ENCODE results near the gene PLCB2.

The PLCB2 gene

DNA sequence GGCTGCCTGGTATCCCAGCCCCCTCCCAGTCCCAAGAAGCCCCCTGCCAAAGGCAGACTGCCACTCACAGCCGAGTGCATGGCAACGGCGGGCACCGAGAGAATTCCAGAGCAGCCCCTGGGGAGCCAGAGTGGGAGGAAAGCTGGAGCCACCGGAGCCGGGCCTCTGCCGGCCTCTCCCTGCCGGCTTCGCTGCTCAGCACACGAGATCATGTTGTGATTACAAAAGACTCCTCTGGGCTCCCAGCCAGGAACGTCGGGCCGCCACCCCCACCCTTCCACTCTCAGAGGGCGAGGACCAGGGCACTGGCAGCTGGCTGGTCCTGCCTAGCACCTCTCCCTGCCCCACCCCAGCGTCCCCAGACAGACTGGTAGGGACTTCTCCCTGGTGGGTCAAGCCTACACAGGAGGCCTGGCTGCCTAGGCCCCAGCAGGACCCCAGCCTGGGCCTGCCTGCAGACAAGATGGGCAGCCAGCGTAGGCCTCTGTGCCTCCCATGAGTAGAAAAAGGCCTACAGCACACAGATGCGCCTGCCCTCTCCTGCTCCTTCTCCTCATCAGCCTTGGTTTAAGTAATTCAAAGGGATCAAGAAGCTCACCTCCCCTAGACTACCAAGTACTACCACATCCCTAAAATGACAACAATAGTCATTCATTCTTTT is 33.1 kb upstream of the PLCB2 start, which contains the start of gene CCDC9B:
TSS of gene CCDC9B (minus strand) at position 200 of the 661 bp plus-strand sequence. CDS start at position 80, 120 bp downstream.
- DNase-seq, result no peak

DNA sequence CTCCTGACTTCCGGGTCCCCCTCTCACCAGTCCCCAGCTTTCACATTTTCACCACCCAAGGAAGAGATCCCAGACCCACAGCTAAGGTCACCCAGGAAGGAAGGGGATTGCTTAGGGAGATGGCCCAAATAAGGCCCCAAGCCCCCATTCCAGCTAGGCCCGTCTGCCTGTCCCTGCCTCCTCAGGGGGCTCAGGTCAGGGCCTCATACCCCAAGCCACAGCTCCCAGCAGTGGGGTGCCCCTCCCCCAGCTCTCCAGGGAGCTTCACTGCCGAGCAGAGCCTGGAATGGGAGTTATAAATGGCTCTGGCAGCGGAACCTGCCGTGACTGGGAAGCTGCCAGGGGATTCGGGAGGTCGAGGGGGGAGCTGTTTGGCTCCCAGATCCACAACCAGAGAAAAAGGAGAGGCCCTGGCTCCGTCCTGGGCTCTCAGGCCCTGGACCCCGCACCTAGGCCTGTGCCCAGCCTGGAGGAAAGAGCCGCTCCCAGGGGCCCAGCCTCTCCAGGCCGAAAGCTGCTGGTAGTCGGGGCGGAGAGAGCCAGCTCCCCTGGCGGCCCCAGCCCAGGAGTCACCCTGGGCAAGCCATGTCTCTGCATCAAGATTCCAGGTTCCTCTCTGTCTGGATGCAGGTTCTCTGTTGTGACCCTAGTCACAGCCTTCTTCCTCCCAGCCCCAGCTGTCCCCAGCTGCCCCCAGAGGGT is 32.5 kb upstream of the PLCB2 start:
- DNase-seq, result no peak

DNA sequence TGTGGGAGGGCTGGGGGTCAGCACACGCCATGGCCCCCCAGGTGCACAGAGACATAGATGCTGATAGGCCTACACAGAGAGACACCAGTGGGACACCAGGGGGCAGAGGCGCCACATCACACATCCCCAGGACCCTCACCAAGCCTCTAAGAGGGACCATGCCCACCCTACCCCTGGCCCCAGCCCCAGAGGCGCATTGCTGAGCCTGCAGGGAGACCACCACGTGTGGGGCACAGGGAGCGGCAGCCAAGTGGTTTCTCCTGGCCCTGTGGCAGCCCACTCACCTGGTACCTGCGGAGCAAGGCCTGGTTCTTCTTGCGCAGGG is 31.8 kb upstream of the PLCB2 start:
- DNase-seq, result no peak

DNA sequence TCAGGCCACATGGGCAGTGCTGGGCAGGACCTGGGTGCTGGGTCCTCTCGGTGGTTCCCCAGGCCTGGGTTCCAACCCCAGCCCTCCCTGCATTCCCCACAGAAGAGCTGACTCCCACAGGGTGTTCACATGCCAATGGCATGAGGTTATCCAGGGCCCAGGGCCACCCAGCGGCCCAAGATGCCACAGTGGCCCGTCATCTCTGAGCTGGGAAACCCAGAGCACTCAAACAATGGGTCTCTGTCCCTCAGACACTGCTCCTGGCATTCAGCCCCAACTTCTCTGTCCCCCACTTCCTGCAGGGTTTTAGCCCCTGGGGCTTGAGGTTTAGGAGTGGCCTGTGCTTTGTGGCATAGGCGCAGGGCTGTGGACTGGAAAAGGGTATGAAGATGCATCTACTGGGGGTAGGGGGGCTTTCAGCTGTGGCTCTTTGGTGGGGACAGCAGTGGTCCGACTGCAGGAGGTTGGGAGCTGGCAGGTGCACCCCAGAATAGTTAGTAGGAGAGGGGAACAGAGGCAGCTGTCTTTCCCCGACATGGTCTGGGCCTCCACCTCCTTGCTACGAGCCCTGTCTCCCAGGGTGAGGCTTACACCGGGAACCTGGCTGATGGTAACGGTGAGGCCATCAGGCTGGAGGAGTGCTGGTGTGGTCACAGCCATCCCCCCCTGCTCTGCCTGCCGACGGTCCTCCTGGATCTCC is 31.3 kb upstream of the PLCB2 start:
- DNase-seq, result peak; percentile 92

DNA sequence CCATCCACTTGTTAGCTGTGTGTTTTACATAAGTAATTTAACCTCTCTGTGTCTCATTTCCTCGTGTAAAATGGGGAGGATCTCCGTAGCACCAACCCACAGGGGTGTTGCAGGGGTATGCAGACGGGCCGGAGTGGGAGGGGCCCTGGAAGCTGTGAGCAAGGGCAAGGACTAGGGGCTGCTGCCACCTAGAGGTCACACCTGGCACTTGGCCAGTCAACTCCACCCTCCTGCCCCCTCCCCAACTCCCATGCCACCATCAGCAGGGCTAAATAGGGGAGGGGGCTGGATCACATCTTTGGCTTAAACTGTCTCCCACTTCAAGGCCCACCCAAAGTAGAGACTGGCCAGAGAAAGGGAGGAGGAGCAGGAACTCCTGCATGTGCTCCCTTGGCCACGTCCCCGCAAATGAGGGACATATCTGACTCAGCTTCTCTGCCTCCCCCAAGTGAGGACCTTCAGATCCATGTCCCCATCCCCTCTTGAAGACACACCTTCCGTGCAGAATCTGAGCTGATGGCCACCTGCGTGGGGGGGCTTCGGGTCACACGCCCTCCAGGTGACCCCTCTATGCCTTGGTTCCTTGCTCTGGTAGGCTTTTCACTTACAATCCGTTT is 30.4 kb upstream of the PLCB2 start:
- DNase-seq, result peak; percentile 89

DNA sequence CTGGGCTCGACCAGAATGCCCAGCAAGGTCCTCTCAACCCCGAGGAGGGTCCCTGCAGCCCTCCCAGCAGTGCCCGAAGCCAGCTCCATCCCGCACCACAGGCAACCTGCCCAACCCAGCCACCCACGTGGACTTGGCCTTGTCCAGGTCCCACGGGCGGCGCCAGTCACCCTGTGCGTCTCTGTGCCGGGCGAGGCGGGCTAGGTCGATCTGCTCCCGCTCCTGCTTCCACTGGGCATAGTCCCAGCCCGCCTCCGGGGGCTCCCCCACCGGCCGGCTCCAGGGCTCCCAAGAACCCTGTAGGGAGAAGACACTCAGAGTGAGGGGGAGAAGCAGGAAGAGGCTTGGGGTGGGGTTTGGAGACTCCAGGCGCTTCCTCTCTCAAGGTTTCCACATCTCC is 29.9 kb upstream of the PLCB2 start:
- DNase-seq, result no peak

DNA sequence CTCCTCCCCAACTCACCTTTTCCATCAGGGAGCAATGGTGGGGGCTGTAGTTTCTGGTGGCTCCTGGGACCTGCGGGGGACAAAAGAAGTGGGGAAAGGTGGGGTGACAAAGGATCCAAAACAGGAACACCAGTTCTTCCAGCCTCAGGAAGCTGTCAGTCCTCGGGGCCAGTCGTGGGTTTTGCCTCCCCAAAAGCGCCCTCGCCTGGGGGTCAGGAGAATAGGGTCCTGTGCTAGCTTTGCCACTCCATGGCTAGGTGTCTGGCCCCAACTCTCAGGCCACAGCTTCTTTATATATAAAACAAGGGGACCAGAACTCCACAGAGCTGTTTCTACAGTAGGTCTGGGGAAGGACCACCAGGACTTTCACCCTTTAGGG is 29.0 kb upstream of the PLCB2 start:
- no peak for DNase-seq

DNA sequence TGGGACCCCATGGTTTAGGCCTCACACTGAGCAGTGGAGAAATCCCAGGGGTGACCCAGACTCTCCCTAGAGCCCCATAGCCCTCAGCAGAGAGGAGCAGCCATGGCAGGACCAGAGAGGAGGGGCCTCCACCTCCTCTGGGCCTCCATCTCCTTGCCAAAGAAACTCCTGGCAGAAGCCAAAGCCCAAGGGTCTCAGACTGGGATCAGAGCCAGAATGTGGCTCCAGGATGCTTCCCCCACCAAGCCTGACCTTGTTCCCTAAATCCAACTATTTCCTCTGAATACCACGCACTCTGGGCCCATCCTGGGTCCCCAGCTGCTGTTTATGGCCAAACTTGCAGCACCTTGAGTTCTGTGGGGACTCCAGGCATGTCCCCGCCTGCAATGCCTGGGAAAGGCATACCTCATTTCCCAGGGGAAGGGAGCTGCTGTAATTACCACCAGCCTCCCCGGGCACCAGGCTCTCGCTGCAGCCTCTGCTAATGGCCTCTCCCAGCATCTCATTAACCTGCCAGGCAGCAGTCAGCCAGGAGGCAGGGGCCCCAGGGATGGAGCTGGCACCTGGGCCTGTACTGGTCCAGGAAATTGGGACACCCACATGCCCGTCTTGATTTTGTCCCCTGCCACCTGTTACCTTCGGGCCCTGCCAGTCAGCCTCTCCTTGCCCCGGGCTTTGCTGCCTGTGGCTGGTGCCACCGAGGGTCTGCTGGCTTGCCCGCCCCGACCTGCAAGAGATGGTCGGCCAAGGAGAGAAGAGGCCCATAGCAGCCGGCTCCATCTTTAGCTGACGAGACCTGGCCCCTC is 28.4 kb upstream of the PLCB2 start:
- DNase-seq, result no peak

DNA sequence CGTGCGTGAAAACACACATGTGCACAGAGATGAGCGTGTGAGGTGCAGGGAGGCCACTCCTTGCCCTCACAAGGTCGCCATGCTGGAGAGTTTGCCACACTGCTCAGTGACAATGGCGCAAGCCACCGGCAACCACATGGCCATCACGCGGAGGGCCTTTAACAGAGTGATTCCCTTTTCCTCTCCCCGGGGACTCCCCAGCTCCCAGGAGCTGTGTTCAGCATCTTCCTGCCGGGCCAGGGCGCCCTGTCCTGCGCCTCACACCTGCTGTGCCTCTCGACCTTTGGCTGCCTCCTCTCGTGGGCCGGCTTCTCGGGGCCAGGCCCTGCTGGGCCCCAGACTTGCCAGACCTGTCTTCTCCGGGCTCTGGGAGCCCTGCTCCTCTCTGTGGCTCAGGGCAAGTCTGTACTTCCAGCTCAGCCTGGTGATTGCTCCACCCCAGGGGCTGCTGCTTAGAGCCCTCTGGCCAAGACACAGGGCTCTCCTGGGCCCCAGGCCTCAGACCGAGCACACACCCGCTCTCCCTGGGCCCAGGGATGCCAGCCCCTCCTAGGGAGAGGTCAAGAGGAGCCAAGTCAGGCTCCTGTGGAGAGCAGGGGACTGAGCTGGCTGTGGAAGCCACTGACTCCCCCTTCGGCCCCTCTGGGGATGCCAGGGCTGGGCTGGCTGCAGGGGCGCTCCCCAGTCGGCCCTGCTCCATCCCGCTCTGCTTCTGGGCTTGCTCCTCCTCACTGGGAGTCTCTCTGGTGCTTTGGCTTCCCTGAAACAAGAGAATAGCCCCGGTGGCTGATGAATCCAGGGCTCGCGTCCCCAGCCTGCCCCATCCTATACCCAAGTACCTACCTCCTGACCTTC is 27.4 kb upstream of the PLCB2 start:
- peak; percentile 78 for DNase-seq

DNA sequence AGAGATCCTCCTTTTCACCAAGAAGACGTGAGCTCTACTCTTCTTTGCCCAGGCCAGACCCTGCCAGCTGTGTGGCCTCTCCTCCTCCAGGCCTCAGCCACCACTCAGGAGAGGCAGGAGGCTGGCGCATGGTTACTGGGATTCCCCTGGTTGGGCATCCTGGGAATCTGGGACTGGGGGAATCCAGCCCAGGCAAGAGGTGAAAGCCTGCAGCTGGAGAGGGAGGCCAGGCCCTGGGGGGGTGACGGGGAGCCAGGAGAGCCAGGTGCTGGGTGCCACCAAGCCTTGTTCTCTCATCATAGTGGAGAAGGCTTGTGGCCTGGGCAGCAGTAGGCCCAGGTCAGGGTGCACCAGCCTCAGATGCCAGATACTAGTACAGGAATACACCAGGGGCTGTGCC is 26.8 kb upstream of the PLCB2 start:
- no peak for DNase-seq

DNA sequence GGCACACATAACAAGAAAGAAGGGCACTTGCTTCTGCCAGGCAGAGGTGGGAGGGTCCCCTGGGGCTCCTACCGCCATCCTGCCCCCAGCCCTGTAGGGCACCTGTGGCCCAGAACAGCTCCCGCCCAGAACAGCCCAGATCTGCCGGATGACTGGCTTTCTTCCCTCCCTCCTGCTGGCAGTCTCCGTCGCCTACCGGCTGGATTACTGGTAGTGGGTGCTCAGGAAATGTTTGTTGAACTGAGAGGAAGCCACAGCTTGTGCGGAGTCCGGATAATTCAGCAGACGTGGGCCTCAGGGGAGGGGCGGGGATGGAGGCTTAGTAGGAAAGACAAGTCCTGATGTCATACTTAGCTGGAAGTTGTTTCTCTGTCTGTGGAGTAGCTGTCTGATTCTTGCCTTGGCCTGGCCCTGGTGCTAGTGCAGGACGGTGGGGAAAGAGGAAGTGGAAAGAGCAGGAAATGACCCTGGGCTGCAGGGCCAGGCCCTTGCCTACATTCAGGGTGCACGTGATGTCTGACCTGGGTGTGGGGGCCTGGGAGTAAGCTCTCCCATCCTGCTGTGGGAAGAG is 26.3 kb upstream of the PLCB2 start:
- DNase-seq, result peak; percentile 87

DNA sequence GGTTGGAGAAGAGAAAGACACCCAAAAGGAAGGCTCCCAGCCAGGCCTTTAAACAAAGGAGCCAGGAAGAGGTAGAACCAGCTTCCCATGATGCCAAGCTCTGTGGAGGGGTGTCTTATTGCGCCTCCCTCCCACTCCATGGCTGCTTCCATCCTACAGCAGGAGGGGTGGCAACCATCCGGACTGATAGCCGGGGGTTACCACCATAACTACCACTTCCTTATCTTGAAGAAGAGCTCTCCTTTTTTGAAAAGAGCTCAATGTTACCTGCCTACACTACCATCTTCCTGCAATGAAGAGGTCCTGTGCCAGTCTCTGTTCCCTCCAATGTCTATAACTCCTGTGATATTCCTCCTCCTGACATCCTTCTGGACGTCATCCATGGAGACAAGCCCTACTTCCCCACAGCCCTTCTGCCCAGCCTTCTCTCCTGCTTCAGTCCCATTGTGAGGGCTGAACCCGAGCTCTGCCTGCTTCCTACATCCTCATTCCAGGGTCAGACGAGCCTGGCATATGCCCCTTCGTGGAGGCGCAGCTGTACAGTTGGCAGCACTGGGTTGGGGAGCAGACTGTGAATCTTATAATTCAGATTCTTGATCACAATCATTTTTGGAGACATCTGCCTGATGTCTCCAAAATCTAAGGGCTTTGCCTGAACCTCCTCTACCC is 24.5 kb upstream of the PLCB2 start:
- DNase-seq, result no peak

DNA sequence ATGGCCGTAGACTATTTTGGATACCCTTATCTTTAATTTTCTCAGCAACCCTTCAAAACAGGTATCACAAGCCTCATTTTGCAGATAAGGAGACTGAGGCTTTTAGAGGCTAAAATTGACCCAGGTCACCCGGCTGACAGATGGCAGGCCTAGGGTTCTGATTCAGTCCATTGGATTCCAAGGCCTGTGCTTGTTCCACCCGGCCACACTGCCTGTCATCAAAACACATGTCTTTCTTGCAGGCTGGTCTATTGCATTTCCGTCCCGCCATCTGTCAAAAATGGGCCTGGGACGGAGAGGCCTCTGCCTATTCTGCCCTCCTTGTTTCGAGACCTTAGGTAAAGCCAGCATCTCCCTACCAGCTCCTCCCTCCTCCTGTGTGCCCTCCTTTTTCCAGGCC is 23.9 kb upstream of the PLCB2 start:
- no peak for DNase-seq

DNA sequence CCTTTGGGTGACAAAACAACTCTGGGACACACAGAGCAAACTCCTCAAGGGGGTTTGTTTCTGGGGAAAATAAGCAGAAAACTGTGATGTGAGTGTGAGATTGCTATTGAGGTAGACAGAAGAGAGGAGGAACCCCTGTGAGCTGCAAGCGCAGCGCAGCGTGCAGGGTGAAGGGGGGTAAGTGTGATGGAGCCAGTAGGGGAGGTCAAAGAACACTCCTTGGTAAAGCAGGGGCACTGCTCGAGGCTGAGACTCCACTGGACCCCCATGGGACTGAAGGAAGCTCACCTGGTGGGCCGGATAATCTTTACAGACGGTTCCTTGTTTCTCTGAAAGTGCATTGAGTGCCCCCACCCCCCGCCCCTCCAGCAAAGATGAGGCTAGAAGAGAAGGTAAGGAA is 23.3 kb upstream of the PLCB2 start:
- DNase-seq, result no peak

DNA sequence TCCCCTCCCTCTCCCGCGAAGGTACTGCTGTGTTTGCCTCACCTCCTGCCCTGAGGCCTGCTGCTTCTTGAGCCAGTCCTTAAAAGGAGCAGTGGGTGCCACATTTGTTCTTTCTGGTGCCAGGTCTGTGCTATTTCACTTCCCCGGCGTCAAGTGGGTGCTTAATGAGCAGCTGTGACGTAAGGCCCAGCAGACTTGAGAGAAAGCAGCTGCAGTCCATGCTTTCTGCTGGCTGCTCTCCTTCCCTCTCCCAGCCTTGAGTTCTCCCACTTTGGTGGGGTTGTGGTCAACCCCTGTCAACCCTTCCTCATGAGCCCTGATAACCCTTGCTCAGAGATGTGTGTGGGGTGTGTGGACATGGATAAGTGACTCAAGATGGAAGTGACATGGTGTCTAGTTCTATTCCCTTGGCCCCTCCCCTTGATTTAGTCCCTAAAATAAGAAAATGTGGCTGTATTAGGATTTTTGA is 22.7 kb upstream of the PLCB2 start:
- no peak for DNase-seq

DNA sequence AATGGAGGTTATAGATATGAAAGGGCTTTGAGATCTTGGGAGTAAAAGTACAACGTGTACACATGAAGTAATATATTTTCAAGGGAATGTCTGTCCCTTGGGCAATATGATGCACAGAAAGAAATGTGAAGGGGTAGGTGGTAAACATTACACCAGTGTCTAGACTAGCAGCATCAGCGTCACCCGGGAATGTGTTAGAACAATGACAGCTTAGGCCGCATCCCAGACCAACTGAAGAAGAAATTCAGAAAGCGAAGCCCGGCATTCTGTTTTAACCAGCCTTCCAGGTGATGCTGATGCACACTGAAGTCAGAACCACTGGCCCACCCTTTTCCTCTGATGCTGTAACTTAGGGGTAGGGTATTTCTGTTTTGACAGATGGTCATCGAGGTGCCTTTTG is 22.1 kb upstream of the PLCB2 start:
- no peak for DNase-seq

DNA sequence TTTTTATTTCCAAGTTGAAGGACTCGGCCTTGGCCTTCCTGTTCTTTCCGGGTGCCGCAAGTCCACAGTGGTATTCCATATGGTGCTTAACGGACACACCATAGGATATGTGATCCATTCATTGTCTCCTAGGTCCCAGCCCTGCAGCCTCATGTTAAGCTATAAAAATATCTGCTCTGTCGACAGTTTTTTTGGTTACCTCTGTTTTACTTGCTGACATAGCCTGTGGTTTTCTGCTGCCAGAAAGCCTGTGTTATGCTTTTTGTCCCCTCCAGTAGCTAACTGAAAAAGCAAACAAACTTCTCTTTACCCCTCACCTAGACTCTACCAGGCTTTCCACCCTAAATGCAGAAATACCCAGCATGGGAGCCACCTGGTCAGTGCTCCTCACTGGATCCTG is 21.0 kb upstream of the PLCB2 start:
- no peak for DNase-seq

DNA sequence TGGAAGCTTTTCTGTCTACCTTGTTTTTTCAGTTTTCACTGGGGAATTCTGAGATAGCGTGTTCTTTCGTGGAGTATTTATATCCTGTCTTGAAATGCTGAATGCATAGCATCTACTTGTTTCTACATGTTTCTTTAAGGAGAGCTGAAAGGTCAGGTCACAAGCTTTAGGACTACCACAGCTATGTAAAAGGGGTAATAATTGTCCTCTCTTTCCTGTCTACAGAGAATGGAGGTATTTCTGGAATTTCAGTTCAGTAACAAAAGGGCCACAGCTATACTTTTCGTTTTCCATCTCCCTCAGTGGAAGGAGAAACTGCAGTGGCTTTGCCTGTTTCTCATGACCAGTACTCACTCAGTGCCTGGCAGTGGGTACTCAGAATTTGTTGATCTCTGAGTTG is 20.4 kb upstream of the PLCB2 start:
- no peak for DNase-seq

DNA sequence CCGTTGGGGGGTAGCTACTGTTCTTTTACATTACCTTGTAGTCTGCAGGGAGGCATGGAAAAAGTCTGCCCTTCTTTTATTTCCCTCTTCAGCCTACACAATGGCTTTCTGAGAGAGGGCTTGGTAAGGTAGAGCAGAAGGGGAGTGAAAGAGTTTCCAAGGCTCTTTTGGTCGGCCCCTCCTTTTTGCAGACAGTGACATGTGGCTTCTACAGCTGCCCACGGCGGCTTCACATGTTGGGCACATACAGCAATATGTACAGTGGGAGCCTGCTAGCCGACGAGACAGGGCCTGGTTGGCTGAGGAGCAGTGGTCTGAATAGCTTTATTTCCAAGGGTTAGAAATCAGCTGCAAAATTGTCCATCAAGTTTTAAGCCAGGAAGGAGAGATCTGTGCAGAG is 19.7 kb upstream of the PLCB2 start:
- no peak for DNase-seq

DNA sequence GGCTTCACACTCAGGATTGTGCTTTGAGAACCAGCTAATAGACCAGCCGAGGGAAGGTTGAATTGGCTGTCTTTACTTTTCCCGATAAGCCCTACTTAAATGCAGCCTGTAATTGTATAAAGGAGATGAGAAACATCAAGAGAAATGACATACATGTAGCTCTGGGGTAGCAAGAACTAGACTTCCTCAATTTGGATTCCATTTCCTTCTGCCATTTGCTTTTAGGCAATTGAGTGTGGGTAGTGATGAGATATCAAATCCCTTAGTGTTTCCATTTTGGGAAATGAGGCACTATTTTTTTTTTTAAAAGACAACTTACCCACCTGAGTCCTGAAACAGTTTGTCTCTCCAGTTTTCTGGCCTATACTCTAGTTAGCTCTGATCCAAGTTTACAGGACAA is 18.0 kb upstream of the PLCB2 start:
- DNase-seq, result no peak

DNA sequence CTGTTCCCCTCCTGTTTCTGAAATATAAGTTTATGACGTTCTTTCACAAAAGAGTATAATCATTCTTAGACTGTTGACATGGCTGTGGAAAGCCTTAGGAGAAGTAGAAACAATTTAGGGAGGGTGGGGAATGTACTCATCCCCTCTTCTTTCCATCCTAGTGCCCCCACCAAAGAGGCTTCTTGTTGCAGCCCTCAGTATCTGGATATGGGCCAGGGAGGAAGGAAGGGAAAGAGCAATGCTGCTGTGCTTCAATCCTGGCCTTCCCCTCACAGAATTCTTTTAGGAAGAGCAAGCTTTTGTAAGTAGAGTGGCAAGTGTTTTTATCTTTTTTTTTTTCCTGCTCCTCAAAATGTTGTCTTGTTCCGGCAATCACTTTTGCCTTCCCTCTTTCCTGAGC is 17.5 kb upstream of the PLCB2 start:
- no peak for DNase-seq
